ENCODE data around the gene MFSD12. TPM values are rescaled to one million over a fixed set of nuclear protein-coding genes. Genes with fewer than 3 reads are reported as not detected.

Gene MFSD12
- total and polyA plus RNA-seq, 2 of the 8 experiments (the other 6 are each of a cell fraction or from before 2014, with no cell fraction given), result 59.6 to 71.3 TPM

DNA sequence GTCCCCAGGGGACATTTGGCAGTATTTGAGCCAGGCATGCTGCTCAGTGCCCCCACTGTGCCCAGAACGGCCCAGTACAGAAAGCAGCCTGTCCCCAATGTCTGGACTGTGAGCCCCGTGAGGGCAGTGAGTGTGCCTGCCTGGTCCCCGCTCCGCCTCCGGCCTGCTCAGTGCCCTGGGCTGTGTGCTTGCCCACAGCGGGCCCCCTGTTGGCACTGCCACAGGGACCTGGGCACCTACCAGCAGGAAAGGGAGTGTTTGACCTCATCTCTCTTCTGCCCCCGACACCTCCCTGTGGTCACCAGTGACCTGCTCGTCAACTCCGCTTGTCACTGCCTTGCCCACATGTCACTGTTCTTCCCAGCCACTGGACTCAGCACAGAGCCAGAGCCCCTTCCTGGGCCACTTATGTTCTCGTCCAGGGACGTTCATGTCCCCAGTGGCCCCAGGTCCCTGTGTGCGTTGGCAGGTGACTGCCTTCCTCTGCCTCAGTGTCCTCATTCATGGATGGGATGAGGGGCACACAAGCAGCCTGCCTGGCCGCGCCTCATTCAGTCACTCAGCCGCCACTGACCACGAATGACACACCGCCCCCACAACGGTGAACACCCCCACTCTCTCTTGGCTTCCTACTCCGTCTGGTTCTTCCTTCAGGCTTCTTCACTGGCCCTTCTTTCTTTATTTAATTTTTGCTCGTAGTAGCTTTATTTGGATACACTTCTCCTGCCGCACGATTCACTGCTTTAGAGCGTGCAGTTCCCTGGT is 48.4 kb downstream of the MFSD12 start:
- H4K91ac ChIP-seq (replicated peaks; ENCODE audit: insufficient read length, low read length), result no peak overlapping the region
- no peaks in the 10 kb centered on the region; a peak in 2 of 8 replicates for H3K36me3 ChIP-seq (ENCODE audit: control insufficient read depth in 2 of 4, insufficient read depth in 4 of 4, low read length in 3 of 4)
- H3K56ac ChIP-seq (replicated peaks; ENCODE audit: insufficient read length, low read depth, low read length), result no peak overlapping the region
- H3K4me1 ChIP-seq (replicated peaks in 1 of 4; ENCODE audit: control insufficient read depth in 3 of 4, insufficient read depth in 4 of 4, low read length in 3 of 4), result peaks cover 0 to 9% (median 7%) of the 10 kb centered on the region in 4 experiments; a peak in 3 of 7 replicates
- H2AK5ac ChIP-seq (ENCODE audit: low read depth, low read length), result no peak overlapping the region
- H3K14ac ChIP-seq (ENCODE audit: insufficient read length), result no peak overlapping the region
- H3K18ac ChIP-seq (ENCODE audit: extremely low read depth, low read length), result no peak overlapping the region
- FAIRE-seq (no peak), DNase-seq (ENCODE audit: low read depth in 1 of 2, low spot score in 2 of 2) (no peak)
- no peaks in the 10 kb centered on the region for H3K27me3 ChIP-seq (replicated peaks in 1 of 4; ENCODE audit: control insufficient read depth in 3 of 4, extremely low read depth in 1 of 4, insufficient read depth in 3 of 4, low read length in 3 of 4)
- no peak overlapping the region for H3K4me3 ChIP-seq (ENCODE audit: extremely low read depth in 1 of 4, insufficient read depth in 2 of 4, low read depth in 3 of 4, low read length in 4 of 4)
- H2AFZ ChIP-seq (ENCODE audit: low read length), result no peak overlapping the region
- no peak overlapping the region for H2BK12ac ChIP-seq (ENCODE audit: low read depth, low read length)
- H4K8ac ChIP-seq (ENCODE audit: extremely low read depth, insufficient read depth, low read length), result no peak overlapping the region
- H2BK120ac ChIP-seq (replicated peaks; ENCODE audit: low read depth, low read length), result no peak overlapping the region
- ChIA-PET CTCF (ENCODE audit: partially characterized antibody) (interaction anchor here (1.0 kb wide), 1 partner anchor 28 kb away, joined by 3 read pairs; no protein-coding TSS in a partner anchor), POLR2A (ENCODE audit: partially characterized antibody) (interaction anchor here (1.1 kb wide), 1 partner anchor 16 kb away, joined by 4 read pairs; no protein-coding TSS in a partner anchor)
- H2BK15ac ChIP-seq (ENCODE audit: low read length), result no peak overlapping the region
- no peak overlapping the region for H4K5ac ChIP-seq (ENCODE audit: insufficient read length, low read depth, low read length)
- no peaks in the 10 kb centered on the region for H3K9me3 ChIP-seq (ENCODE audit: insufficient read depth in 2 of 2, low read depth in 1 of 2, low read length in 1 of 2)
- no peak overlapping the region for H2BK20ac ChIP-seq (ENCODE audit: low read length)
- peaks cover 35% of the 10 kb centered on the region for H3K79me1 ChIP-seq (ENCODE audit: low read depth, low read length)
- H3K9ac ChIP-seq (replicated peaks in 1 of 4; ENCODE audit: extremely low read depth in 1 of 4, low read depth in 3 of 4, low read length in 3 of 4), result peak overlapping the region in 1 of 4 experiments; percentile 9; a peak in 1 of 7 replicates
- peaks cover 18% of the 10 kb centered on the region for H3K23me2 ChIP-seq (ENCODE audit: low read depth, low read length)
- H2BK5ac ChIP-seq (ENCODE audit: low read depth, low read length), result 0 out of 2 replicates have a peak overlapping the region, but pooled peaks have one; percentile 24
- no peak overlapping the region; a peak in 1 of 4 replicates for H3K4me2 ChIP-seq (ENCODE audit: insufficient read depth in 1 of 2, low read depth in 2 of 2, low read length in 2 of 2)
- 90% methylated on average over 23 of the region's 23 CpGs; no CpG with 5 or more reads in 1 of the 2 experiments for WGBS, 2 experiments (ENCODE audit: extremely low coverage in 1 of 2, insufficient coverage in 1 of 2, insufficient read length in 1 of 2, insufficient replicate concordance in 2 of 2, low coverage in 1 of 2, low lambda C conversion rate in 2 of 2, missing lambda C conversion rate in 1 of 2)
- H4K20me1 ChIP-seq (replicated peaks in 1 of 2; ENCODE audit: control insufficient read depth in 1 of 2, insufficient read depth in 2 of 2, low read length in 2 of 2), result peaks cover 19 to 38% of the 10 kb centered on the region in 2 experiments
- H3K79me2 ChIP-seq (ENCODE audit: control insufficient read depth in 1 of 2, insufficient read depth in 2 of 2, low read length in 2 of 2), result peaks cover 0 to 54% of the 10 kb centered on the region in 2 experiments; a peak in 2 of 4 replicates
- no peak overlapping the region for H3K27ac ChIP-seq (ENCODE audit: low read depth, low read length)
- no peak overlapping the region for H3K23ac ChIP-seq (ENCODE audit: insufficient read length)
- no peak overlapping the region for H3K4ac ChIP-seq (replicated peaks; ENCODE audit: insufficient read length, low read depth, low read length)
- TF ChIP-seq SAP30 (IDR thresholded peaks at IDR 0.05; ENCODE audit: insufficient read depth, insufficient replicate concordance, low read length) (no peak), PHF8 (conservative IDR thresholded peaks at IDR 0.05; ENCODE audit: low read depth, low read length) (no peak), BRCA1 (IDR thresholded peaks at IDR 0.05; ENCODE audit: low read depth, low read length) (no peak), NRF1 (IDR thresholded peaks at IDR 0.05; ENCODE audit: low read depth, low read length) (no peak), GTF2F1 (IDR thresholded peaks at IDR 0.05; ENCODE audit: borderline replicate concordance, low read depth, low read length) (no peak), MAX (IDR thresholded peaks at IDR 0.05) (no peak), BCL11A (IDR thresholded peaks at IDR 0.05; ENCODE audit: low read depth in 2 of 2, low read length in 2 of 2) (no peak), RXRA (IDR thresholded peaks at IDR 0.05; ENCODE audit: insufficient read depth, low read depth, low read length) (no peak), POLR2A (IDR thresholded peaks at IDR 0.05; ENCODE audit: control extremely low read depth in 1 of 2, low read depth in 2 of 2, low read length in 2 of 2) (no peak), TAF7 (optimal IDR thresholded peaks at IDR 0.05; ENCODE audit: borderline replicate concordance, low read depth, low read length) (no peak), ASH2L (IDR thresholded peaks at IDR 0.05; ENCODE audit: low read length) (no peak), YY1 (IDR thresholded peaks at IDR 0.05; ENCODE audit: low read depth, low read length) (no peak), BACH1 (IDR thresholded peaks at IDR 0.05; ENCODE audit: low read length) (no peak)

All from H1 (cell line).